Coronary artery (tissue), 2 donors: ENCODE data around the gene OR10AG1.

ENCODE experiments used
- DNase-seq: peaks from one replicate; pipeline ENCODE4 v3.0.0-alpha.2; 2017; ENCODE audit warnings: low spot score
- H3K27ac ChIP-seq, 2 donors: fragments of 200-600 bp; sonication (generic); one replicate each; pipeline ENCODE4 v1.5.1; 2016 to 2019
- H3K4me3 ChIP-seq: fragments of 200-600 bp; sonication (generic); 2 replicates; pipeline ENCODE4 v1.5.1; 2016; ENCODE audit warnings: mild to moderate bottlenecking, moderate library complexity
- CTCF ChIP-seq: fragments of 200-600 bp; sonication (generic); IDR thresholded peaks from one replicate; pipeline ENCODE4 v1.5.1; 2019; ENCODE audit warnings: antibody characterized with exemption

OR10AG1 gene, protein sequence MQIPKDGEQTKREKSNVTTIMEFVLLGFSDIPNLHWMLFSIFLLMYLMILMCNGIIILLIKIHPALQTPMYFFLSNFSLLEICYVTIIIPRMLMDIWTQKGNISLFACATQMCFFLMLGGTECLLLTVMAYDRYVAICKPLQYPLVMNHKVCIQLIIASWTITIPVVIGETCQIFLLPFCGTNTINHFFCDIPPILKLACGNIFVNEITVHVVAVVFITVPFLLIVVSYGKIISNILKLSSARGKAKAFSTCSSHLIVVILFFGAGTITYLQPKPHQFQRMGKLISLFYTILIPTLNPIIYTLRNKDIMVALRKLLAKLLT

GRCh38 chr11:55969845-55970244 lies at the start of gene OR10AG1:
Gene OR10AG1, minus strand, starts transcription at chr11:55969945. Its CDS starts 38 bp downstream, at chr11:55969907.
- no peak for TF ChIP-seq CTCF
- no peak for DNase-seq

GRCh38 chr11:56013805-56014204 lies 44.1 kb upstream of the OR10AG1 start:
- DNase-seq: no peak
- TF ChIP-seq CTCF: no peak
- no peak overlapping the region for H3K27ac ChIP-seq
- no peak overlapping the region for H3K4me3 ChIP-seq

More at GRCh38 chr11:55969845-55970244, at the start of gene OR10AG1:
- no peak within 1 kb of the TSS for H3K4me3 ChIP-seq
- no peak within 1 kb of the TSS for H3K27ac ChIP-seq

DNA sequence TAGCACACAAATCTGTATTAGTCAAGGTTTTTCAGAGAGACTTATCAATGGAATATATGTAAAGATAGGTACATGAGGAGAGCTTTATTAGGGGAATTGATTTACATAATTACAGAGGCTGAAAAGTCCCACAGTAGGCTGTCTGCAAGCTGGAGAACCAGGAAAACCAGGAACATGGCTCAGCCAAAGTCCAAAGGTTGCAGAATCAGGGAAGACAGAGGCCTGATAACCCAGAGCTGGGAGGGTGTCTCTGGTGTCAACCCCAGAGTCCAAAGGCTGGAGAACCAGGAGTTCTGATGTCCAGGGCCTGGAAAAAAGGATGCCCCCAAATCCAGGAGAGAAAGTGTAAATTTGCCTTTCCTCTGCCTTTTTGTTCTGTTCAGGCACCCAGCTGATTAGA lies 41.0 kb upstream of the OR10AG1 start:
- no peak for TF ChIP-seq CTCF
- DNase-seq: no peak
- Histone ChIP-seq H3K27ac (no peak overlapping the region), H3K4me3 (no peak overlapping the region)

- H3K27ac ChIP-seq: no peak within 1 kb of the TSS
- no peak for TF ChIP-seq CTCF
- no peak within 1 kb of the TSS for H3K4me3 ChIP-seq
- no peak for DNase-seq
Observed at GRCh38 chr11:55994525-55994924, 24.8 kb upstream of the OR10AG1 start, which contains the start of gene OR5F1. Gene OR5F1, minus strand, starts transcription at chr11:55994625. Its CDS starts 0 bp downstream, at chr11:55994625.

GRCh38 chr11:55970935-55971334 lies 1.2 kb upstream of the OR10AG1 start:
- Histone ChIP-seq H3K27ac (no peak overlapping the region), H3K4me3 (no peak overlapping the region)
- no peak for DNase-seq
- no peak for TF ChIP-seq CTCF

DNA sequence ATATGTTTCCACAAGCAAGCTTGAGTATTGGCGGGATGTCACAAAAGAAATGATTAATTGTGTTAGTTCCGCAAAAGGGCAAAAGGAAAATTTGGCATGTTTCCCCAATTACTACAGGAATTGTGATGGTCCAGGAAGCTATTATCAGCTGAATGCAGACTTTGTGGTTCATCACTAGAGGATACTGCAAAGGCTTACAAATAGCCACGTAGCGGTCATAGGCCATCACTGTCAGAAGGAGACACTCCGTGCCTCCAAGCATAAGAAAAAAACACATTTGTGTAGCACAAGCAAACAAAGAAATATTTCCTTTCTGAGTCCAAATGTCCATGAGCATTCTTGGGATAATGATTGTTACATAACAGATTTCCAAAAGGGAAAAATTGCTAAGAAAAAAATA lies 1.8 kb downstream of the OR10AG1 start:
- Histone ChIP-seq H3K27ac (no peak overlapping the region), H3K4me3 (no peak overlapping the region)
- no peak for DNase-seq
- no peak for TF ChIP-seq CTCF

DNA sequence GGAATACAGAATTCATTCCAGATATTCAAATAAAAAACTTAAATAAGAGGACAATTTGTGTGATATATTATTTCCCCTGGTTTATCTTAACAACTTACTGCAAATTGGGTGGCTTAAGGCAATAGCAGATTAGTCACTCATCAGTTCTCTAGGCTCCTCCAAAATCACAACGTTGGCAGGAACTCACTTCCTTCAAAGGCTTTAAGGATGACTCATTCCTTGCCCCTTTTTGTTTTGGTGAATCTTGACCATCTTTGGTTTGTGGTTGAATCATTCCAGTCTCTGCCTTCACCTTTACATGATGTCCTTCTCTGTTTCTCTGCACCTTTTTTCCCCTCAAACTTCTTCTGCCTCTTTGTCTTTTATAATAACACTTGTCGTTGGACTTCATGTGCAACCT lies 3.4 kb downstream of the OR10AG1 start:
- Histone ChIP-seq H3K27ac (no peak overlapping the region), H3K4me3 (no peak overlapping the region)
- TF ChIP-seq CTCF: no peak
- DNase-seq: no peak
